ENCODE data around the gene DNAAF5. TPM values are rescaled to one million over a fixed set of nuclear protein-coding genes. Genes with fewer than 3 reads are reported as not detected.

Gene DNAAF5
- total RNA-seq, 1 experiment from 2014 or later, result 37.6 TPM

DNA sequence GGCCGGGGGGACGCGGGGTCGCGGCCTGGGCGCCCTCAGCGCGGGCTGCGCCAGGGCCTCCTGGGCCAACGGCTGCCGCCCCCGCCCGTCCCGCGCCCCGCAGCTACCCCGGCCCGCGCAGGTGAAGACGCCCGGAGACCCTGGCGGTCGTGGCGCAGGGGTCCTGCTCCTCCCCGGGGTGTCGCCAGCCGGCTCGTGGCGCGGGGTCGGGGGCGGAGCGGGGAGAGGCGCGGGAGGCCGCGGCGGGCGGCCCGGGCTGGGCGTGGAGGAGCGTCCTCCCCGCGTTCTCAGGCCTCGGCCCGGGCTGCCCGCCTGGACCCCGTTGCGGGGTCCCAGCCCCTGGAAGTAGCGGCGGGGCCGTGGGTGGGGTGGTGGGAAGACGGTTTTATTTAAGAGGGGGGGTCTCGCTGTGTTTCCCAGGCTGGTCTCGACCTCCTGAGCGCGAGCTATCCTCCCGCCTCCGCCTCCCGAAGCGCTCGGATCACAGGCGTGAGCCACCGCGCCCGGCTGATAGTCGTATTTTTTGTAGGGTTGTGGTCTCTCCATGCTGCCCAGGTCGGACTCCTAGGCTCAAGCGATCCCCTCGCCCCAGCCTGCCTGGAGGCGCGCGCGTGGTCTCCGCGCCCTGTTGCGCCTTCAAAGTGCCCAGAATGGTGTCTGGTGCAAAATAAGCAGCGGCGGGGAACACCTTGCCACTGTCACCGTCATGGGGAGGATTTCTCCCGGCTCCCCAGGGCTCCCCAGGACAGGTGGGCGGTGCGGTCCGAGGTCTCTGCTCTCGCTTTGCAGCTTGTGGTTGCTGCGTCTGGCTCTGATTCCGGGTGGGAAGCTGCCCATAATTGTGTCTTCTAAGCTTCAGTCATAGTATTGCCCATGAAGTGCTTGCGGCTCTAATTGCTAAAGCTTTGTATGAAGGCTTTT is 90.5 kb downstream of the DNAAF5 start:
- no TSS peak for BruUV-seq (replicated peaks)
- intact Hi-C loops (cut with micrococcal nuclease), result no loop called here
- Mint-ChIP-seq H3K36me3 (ENCODE audit: insufficient read depth, unreplicated experiment) (peaks cover 18% of the 10 kb centered on the region), H3K27me3 (ENCODE audit: insufficient read depth, unreplicated experiment) (no peaks in the 10 kb centered on the region), H3K4me3 (ENCODE audit: unreplicated experiment) (peak overlapping the region; percentile 86), H3K4me1 (ENCODE audit: insufficient read depth, unreplicated experiment) (peaks cover 35% of the 10 kb centered on the region), H3K9me3 (ENCODE audit: unreplicated experiment) (no peaks in the 10 kb centered on the region), H3K27ac (ENCODE audit: low read depth, unreplicated experiment) (peak overlapping the region; percentile 92)
- DNase-seq (ENCODE audit: unreplicated experiment), result peak; percentile 37
- TF ChIP-seq, protein P1, sequence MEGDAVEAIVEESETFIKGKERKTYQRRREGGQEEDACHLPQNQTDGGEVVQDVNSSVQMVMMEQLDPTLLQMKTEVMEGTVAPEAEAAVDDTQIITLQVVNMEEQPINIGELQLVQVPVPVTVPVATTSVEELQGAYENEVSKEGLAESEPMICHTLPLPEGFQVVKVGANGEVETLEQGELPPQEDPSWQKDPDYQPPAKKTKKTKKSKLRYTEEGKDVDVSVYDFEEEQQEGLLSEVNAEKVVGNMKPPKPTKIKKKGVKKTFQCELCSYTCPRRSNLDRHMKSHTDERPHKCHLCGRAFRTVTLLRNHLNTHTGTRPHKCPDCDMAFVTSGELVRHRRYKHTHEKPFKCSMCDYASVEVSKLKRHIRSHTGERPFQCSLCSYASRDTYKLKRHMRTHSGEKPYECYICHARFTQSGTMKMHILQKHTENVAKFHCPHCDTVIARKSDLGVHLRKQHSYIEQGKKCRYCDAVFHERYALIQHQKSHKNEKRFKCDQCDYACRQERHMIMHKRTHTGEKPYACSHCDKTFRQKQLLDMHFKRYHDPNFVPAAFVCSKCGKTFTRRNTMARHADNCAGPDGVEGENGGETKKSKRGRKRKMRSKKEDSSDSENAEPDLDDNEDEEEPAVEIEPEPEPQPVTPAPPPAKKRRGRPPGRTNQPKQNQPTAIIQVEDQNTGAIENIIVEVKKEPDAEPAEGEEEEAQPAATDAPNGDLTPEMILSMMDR (IDR thresholded peaks at IDR 0.05; ENCODE audit: unreplicated experiment), result no peak
- ChIA-PET POLR2A (interaction anchor here (0.6 to 4.3 kb wide), 14 partner anchors 8 to 1736 kb away, joined by 3 to 185 read pairs (median 7); partner anchors contain the start of genes GET4 and SUN1), CTCF (interaction anchor here (0.6 to 1.1 kb wide), 6 partner anchors 12 to 77 kb away, joined by 3 to 7 read pairs (median 4); no protein-coding TSS in a partner anchor)

DNA sequence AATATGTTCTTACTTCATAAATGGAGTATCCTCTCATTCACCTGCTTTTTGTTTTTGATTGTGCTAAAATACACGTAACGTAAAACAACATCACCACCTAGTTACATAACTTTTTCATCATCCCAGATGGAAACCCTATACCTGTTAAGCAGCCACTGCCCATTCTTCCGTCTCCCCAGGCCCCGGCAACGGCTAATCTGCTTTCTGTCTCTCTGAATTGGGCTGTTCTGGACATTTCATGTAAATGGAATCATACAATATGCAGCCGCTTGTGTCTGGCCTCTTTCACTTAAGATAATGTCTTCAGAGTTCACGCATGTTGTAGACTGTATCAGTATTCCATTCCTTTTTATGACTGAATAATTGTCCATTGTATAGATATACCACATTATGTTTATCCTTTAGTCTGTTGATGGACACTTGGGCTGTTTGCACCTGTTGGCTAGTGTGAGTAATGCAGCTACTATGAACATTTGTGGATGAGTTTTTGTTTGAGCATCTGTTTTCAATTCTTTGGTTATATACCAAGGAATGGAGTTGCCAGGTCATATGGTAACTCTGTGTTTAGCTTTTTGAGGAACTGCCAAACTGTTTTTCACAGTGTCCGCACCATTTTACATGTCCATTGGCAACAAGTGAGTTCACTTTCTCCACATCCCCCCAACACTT is 91.7 kb downstream of the DNAAF5 start:
- POLR2A ChIA-PET, result interaction anchor here (0.6 to 4.3 kb wide), 12 partner anchors 7 to 1735 kb away, joined by 3 to 185 read pairs (median 10); partner anchors contain the start of genes GET4, MRM2, NUDT1 and SUN1
- DNase-seq (ENCODE audit: unreplicated experiment), result peak; percentile 46

DNA sequence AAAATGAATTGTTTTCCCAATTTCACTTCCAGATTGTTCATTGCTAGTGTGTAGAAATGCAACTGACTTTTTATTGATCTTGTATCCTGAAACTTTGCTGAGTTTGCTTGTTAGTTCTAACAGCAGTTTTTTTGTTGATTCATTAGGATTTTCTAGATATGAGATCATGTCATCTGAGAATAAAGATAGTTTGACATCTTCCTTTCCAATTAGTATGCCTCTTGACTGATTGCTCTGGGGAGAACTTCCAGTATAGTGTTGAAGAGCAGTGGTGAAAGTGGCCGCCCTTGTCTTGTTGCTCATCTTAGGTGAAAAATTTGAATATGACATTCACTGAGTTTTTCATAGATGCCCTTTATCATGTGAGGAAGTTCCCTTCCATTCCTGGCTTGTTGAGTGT is 93.8 kb downstream of the DNAAF5 start:
- Mint-ChIP-seq H3K27me3 (ENCODE audit: insufficient read depth, unreplicated experiment) (no peaks in the 10 kb centered on the region), H3K27ac (ENCODE audit: low read depth, unreplicated experiment) (no peak overlapping the region), H3K4me1 (ENCODE audit: insufficient read depth, unreplicated experiment) (peaks cover 37% of the 10 kb centered on the region), H3K9me3 (ENCODE audit: unreplicated experiment) (no peaks in the 10 kb centered on the region), H3K4me3 (ENCODE audit: unreplicated experiment) (no peak overlapping the region), H3K36me3 (ENCODE audit: insufficient read depth, unreplicated experiment) (peaks cover 24% of the 10 kb centered on the region)
- TF ChIP-seq, protein P1 (IDR thresholded peaks at IDR 0.05; ENCODE audit: unreplicated experiment), result no peak
- BruUV-seq (replicated peaks), result no TSS peak
- ChIA-PET POLR2A (interaction anchor here (1.0 to 4.3 kb wide), 2 partner anchors 11 to 12 kb away, joined by 4 to 185 read pairs; partner anchors contain the start of gene SUN1), CTCF (interaction anchor here (1.2 kb wide), 1 partner anchor 13 kb away, joined by 4 read pairs; no protein-coding TSS in a partner anchor)
- DNase-seq (ENCODE audit: unreplicated experiment), result no peak
- intact Hi-C loops (cut with micrococcal nuclease), result no loop called here

More for the DNA sequence above, 91.7 kb downstream of the DNAAF5 start:
- Mint-ChIP-seq H3K4me1 (ENCODE audit: insufficient read depth, unreplicated experiment) (peaks cover 29% of the 10 kb centered on the region), H3K27ac (ENCODE audit: low read depth, unreplicated experiment) (peak overlapping the region; percentile 92), H3K27me3 (ENCODE audit: insufficient read depth, unreplicated experiment) (no peaks in the 10 kb centered on the region), H3K4me3 (ENCODE audit: unreplicated experiment) (peak overlapping the region; percentile 86), H3K36me3 (ENCODE audit: insufficient read depth, unreplicated experiment) (peaks cover 16% of the 10 kb centered on the region), H3K9me3 (ENCODE audit: unreplicated experiment) (no peaks in the 10 kb centered on the region)
- CTCF ChIA-PET, result interaction anchor here (0.6 to 1.1 kb wide), 4 partner anchors 18 to 79 kb away, joined by 3 to 7 read pairs (median 4); no protein-coding TSS in a partner anchor
- intact Hi-C loops (cut with micrococcal nuclease), result loop anchor here (1.0 kb wide), 1 partner anchor 13 kb away; no protein-coding TSS in a partner anchor
- BruUV-seq (replicated peaks), result no TSS peak
- TF ChIP-seq, protein P1 (IDR thresholded peaks at IDR 0.05; ENCODE audit: unreplicated experiment), result peak; percentile 22
